ENCODE data around the gene UBE2E2.

The UBE2E2 gene

GRCh38 chr3:23494967-23495366 lies 291.8 kb downstream of the UBE2E2 start:
- H3K9me3 ChIP-seq (ENCODE audit: insufficient read depth, low read depth, low read length), result no peaks in the 10 kb centered on the region
- H3K4me1 ChIP-seq (ENCODE audit: insufficient read depth, low read length), result peaks cover 5% of the 10 kb centered on the region
- no peak overlapping the region for H3K4me3 ChIP-seq (ENCODE audit: low read length)
- no peaks in the 10 kb centered on the region for H3K36me3 ChIP-seq (ENCODE audit: insufficient read depth, low read depth, low read length)
- H3K27me3 ChIP-seq (ENCODE audit: insufficient read depth, low read length), result no peaks in the 10 kb centered on the region
- H3K9ac ChIP-seq (ENCODE audit: low read depth, low read length), result no peak overlapping the region
- H3K27ac ChIP-seq (ENCODE audit: low read length), result no peak overlapping the region

GRCh38 chr3:23495507-23495906 lies 292.4 kb downstream of the UBE2E2 start:
- H3K9ac ChIP-seq (ENCODE audit: low read depth, low read length), result no peak overlapping the region
- no peaks in the 10 kb centered on the region for H3K27me3 ChIP-seq (ENCODE audit: insufficient read depth, low read length)
- H3K27ac ChIP-seq (ENCODE audit: low read length), result no peak overlapping the region
- no peaks in the 10 kb centered on the region; the same call in 1 of the 2 replicates for H3K4me1 ChIP-seq (ENCODE audit: insufficient read depth, low read length)
- no peaks in the 10 kb centered on the region for H3K36me3 ChIP-seq (ENCODE audit: insufficient read depth, low read depth, low read length)
- H3K9me3 ChIP-seq (ENCODE audit: insufficient read depth, low read depth, low read length), result no peaks in the 10 kb centered on the region
- H3K4me3 ChIP-seq (ENCODE audit: low read length), result no peak overlapping the region

GRCh38 chr3:23496165-23496564 lies 293.0 kb downstream of the UBE2E2 start:
- H3K9me3 ChIP-seq (ENCODE audit: insufficient read depth, low read depth, low read length), result no peaks in the 10 kb centered on the region
- H3K4me1 ChIP-seq (ENCODE audit: insufficient read depth, low read length), result no peaks in the 10 kb centered on the region; the same call in 1 of the 2 replicates
- no peak overlapping the region for H3K27ac ChIP-seq (ENCODE audit: low read length)
- H3K27me3 ChIP-seq (ENCODE audit: insufficient read depth, low read length), result no peaks in the 10 kb centered on the region
- H3K4me3 ChIP-seq (ENCODE audit: low read length), result no peak overlapping the region
- no peaks in the 10 kb centered on the region for H3K36me3 ChIP-seq (ENCODE audit: insufficient read depth, low read depth, low read length)
- H3K9ac ChIP-seq (ENCODE audit: low read depth, low read length), result no peak overlapping the region

- H3K9ac ChIP-seq (ENCODE audit: low read depth, low read length), result no peak overlapping the region
- H3K4me1 ChIP-seq (ENCODE audit: insufficient read depth, low read length), result no peaks in the 10 kb centered on the region
- H3K36me3 ChIP-seq (ENCODE audit: insufficient read depth, low read depth, low read length), result no peaks in the 10 kb centered on the region
- H3K4me3 ChIP-seq (ENCODE audit: low read length), result no peak overlapping the region
- no peaks in the 10 kb centered on the region for H3K27me3 ChIP-seq (ENCODE audit: insufficient read depth, low read length)
- H3K9me3 ChIP-seq (ENCODE audit: insufficient read depth, low read depth, low read length), result no peaks in the 10 kb centered on the region
- no peak overlapping the region for H3K27ac ChIP-seq (ENCODE audit: low read length)
Measured at GRCh38 chr3:23497156-23497555, 294.0 kb downstream of the UBE2E2 start.

GRCh38 chr3:23501201-23501802 lies 298.2 kb downstream of the UBE2E2 start:
- no peaks in the 10 kb centered on the region for H3K9me3 ChIP-seq (ENCODE audit: insufficient read depth, low read depth, low read length)
- no peak overlapping the region for H3K4me3 ChIP-seq (ENCODE audit: low read length)
- no peaks in the 10 kb centered on the region for H3K4me1 ChIP-seq (ENCODE audit: insufficient read depth, low read length)
- H3K27me3 ChIP-seq (ENCODE audit: insufficient read depth, low read length), result no peaks in the 10 kb centered on the region
- no peak overlapping the region for H3K27ac ChIP-seq (ENCODE audit: low read length)
- no peaks in the 10 kb centered on the region for H3K36me3 ChIP-seq (ENCODE audit: insufficient read depth, low read depth, low read length)
- H3K9ac ChIP-seq (ENCODE audit: low read depth, low read length), result no peak overlapping the region

GRCh38 chr3:23508464-23508863 lies 305.3 kb downstream of the UBE2E2 start:
- no peak overlapping the region for H3K9ac ChIP-seq (ENCODE audit: low read depth, low read length)
- no peaks in the 10 kb centered on the region for H3K36me3 ChIP-seq (ENCODE audit: insufficient read depth, low read depth, low read length)
- H3K4me3 ChIP-seq (ENCODE audit: low read length), result no peak overlapping the region
- no peak overlapping the region for H3K27ac ChIP-seq (ENCODE audit: low read length)
- no peaks in the 10 kb centered on the region for H3K4me1 ChIP-seq (ENCODE audit: insufficient read depth, low read length)
- no peaks in the 10 kb centered on the region for H3K27me3 ChIP-seq (ENCODE audit: insufficient read depth, low read length)
- H3K9me3 ChIP-seq (ENCODE audit: insufficient read depth, low read depth, low read length), result no peaks in the 10 kb centered on the region

GRCh38 chr3:23518441-23518840 lies 315.3 kb downstream of the UBE2E2 start:
- Histone ChIP-seq H3K36me3 (ENCODE audit: insufficient read depth, low read depth, low read length) (no peaks in the 10 kb centered on the region), H3K27ac (ENCODE audit: low read length) (no peak overlapping the region), H3K4me3 (ENCODE audit: low read length) (no peak overlapping the region), H3K27me3 (ENCODE audit: insufficient read depth, low read length) (no peaks in the 10 kb centered on the region), H3K9me3 (ENCODE audit: insufficient read depth, low read depth, low read length) (no peaks in the 10 kb centered on the region), H3K4me1 (ENCODE audit: insufficient read depth, low read length) (peaks cover 19% of the 10 kb centered on the region), H3K9ac (ENCODE audit: low read depth, low read length) (no peak overlapping the region)

- Histone ChIP-seq H3K9ac (ENCODE audit: low read depth, low read length) (no peak overlapping the region), H3K27ac (ENCODE audit: low read length) (no peak overlapping the region), H3K4me1 (ENCODE audit: insufficient read depth, low read length) (peaks cover 19% of the 10 kb centered on the region), H3K9me3 (ENCODE audit: insufficient read depth, low read depth, low read length) (no peaks in the 10 kb centered on the region), H3K27me3 (ENCODE audit: insufficient read depth, low read length) (no peaks in the 10 kb centered on the region), H3K36me3 (ENCODE audit: insufficient read depth, low read depth, low read length) (no peaks in the 10 kb centered on the region), H3K4me3 (ENCODE audit: low read length) (no peak overlapping the region)
Measured at GRCh38 chr3:23519314-23520208, 316.4 kb downstream of the UBE2E2 start.

- Histone ChIP-seq H3K4me1 (ENCODE audit: insufficient read depth, low read length) (no peaks in the 10 kb centered on the region; the same call in 1 of the 2 replicates), H3K27ac (ENCODE audit: low read length) (no peak overlapping the region), H3K9ac (ENCODE audit: low read depth, low read length) (no peak overlapping the region), H3K27me3 (ENCODE audit: insufficient read depth, low read length) (no peaks in the 10 kb centered on the region), H3K9me3 (ENCODE audit: insufficient read depth, low read depth, low read length) (no peaks in the 10 kb centered on the region), H3K36me3 (ENCODE audit: insufficient read depth, low read depth, low read length) (no peaks in the 10 kb centered on the region), H3K4me3 (ENCODE audit: low read length) (no peak overlapping the region)
Measured at GRCh38 chr3:23527326-23527725, 324.2 kb downstream of the UBE2E2 start.

- no peaks in the 10 kb centered on the region for H3K27me3 ChIP-seq (ENCODE audit: insufficient read depth, low read length)
- no peak overlapping the region for H3K9ac ChIP-seq (ENCODE audit: low read depth, low read length)
- no peak overlapping the region for H3K27ac ChIP-seq (ENCODE audit: low read length)
- H3K9me3 ChIP-seq (ENCODE audit: insufficient read depth, low read depth, low read length), result no peaks in the 10 kb centered on the region
- H3K36me3 ChIP-seq (ENCODE audit: insufficient read depth, low read depth, low read length), result no peaks in the 10 kb centered on the region
- no peak overlapping the region for H3K4me3 ChIP-seq (ENCODE audit: low read length)
- H3K4me1 ChIP-seq (ENCODE audit: insufficient read depth, low read length), result peaks cover 14% of the 10 kb centered on the region; the same call in 1 of the 2 replicates
Measured at GRCh38 chr3:23533596-23533995, 330.5 kb downstream of the UBE2E2 start.

GRCh38 chr3:23533996-23534395 lies 330.9 kb downstream of the UBE2E2 start:
- H3K9me3 ChIP-seq (ENCODE audit: insufficient read depth, low read depth, low read length), result no peaks in the 10 kb centered on the region
- no peak overlapping the region for H3K27ac ChIP-seq (ENCODE audit: low read length)
- no peak overlapping the region for H3K9ac ChIP-seq (ENCODE audit: low read depth, low read length)
- H3K36me3 ChIP-seq (ENCODE audit: insufficient read depth, low read depth, low read length), result no peaks in the 10 kb centered on the region
- H3K27me3 ChIP-seq (ENCODE audit: insufficient read depth, low read length), result no peaks in the 10 kb centered on the region
- no peak overlapping the region for H3K4me3 ChIP-seq (ENCODE audit: low read length)
- peaks cover 14% of the 10 kb centered on the region; the same call in 1 of the 2 replicates for H3K4me1 ChIP-seq (ENCODE audit: insufficient read depth, low read length)

- H3K36me3 ChIP-seq (ENCODE audit: insufficient read depth, low read depth, low read length), result no peaks in the 10 kb centered on the region
- H3K9ac ChIP-seq (ENCODE audit: low read depth, low read length), result 0 out of 2 replicates have a peak overlapping the region, but pooled peaks have one; percentile 1
- H3K4me1 ChIP-seq (ENCODE audit: insufficient read depth, low read length), result peaks cover 16% of the 10 kb centered on the region; the same call in 1 of the 2 replicates
- no peak overlapping the region for H3K27ac ChIP-seq (ENCODE audit: low read length)
- no peak overlapping the region for H3K4me3 ChIP-seq (ENCODE audit: low read length)
- no peaks in the 10 kb centered on the region for H3K27me3 ChIP-seq (ENCODE audit: insufficient read depth, low read length)
- no peaks in the 10 kb centered on the region for H3K9me3 ChIP-seq (ENCODE audit: insufficient read depth, low read depth, low read length)
Measured at GRCh38 chr3:23537101-23537551, 334.0 kb downstream of the UBE2E2 start.

Measured in iPS-20b (cell line).